Measurements from ENCODE around the gene CDSN. TPM values are rescaled to one million over a fixed set of nuclear protein-coding genes. Genes with fewer than 3 reads are reported as not detected.

The CDSN gene
- total RNA-seq, 1 experiment from 2014 or later = 0.12 TPM

DNA sequence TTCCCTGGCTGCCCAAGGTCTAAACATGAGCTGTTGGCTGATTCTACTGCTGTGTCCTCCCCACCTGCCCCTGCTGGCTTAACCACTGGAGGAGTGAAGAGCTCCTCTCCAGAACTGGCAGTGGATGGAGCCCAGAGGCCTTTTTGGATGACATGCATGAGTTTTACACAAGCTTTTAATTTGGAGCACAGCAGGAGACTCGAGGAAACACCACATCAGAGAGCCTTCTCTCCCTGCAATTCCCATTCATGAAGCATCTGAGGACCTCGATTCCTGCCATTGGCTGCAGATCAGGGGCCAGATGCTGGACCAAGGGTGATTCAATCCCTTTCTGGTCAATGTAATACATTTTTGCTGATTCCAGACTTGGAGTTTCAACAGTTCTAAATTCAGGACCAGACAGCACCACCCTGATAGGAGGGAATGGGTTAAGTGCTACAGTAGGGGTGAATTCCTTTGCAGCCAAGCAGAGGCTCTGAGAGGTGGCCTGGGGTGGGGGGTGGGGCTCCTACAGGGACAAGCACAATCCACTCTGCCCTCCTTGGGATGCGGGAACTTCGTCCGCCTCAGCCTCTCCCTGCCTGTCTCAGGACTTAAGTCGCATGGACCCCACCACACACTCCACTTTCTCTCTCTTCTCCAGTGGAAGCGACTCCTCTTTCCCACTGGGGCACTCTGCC lies 6.2 kb downstream of the CDSN start:
- DNase-seq (ENCODE audit: low read depth, low spot score) = no peak
- TF ChIP-seq EZH2 (IDR thresholded peaks at IDR 0.05) = no peak
- TF ChIP-seq SIN3A (IDR thresholded peaks at IDR 0.05; ENCODE audit: low read depth) = no peak
- no peak for TF ChIP-seq YY1 (IDR thresholded peaks at IDR 0.05; ENCODE audit: extremely low read depth, insufficient replicate concordance, low read depth, low read length)
- TF ChIP-seq CEBPB (IDR thresholded peaks at IDR 0.05; ENCODE audit: low read depth) = no peak
- TF ChIP-seq SRF (IDR thresholded peaks at IDR 0.05; ENCODE audit: low read depth) = no peak
- TF ChIP-seq RAD21 (IDR thresholded peaks at IDR 0.05; ENCODE audit: low read depth) = no peak
- no peak for TF ChIP-seq ELF1 (IDR thresholded peaks at IDR 0.05; ENCODE audit: borderline replicate concordance, low read depth)
- TF ChIP-seq SP1 (IDR thresholded peaks at IDR 0.05; ENCODE audit: low read depth) = no peak
- TF ChIP-seq, protein P1, sequence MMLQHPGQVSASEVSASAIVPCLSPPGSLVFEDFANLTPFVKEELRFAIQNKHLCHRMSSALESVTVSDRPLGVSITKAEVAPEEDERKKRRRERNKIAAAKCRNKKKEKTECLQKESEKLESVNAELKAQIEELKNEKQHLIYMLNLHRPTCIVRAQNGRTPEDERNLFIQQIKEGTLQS (IDR thresholded peaks at IDR 0.05) = no peak
- no peak for TF ChIP-seq POLR2AphosphoS5 (IDR thresholded peaks at IDR 0.05; ENCODE audit: low read depth, low read length)
- TF ChIP-seq POLR2A (IDR thresholded peaks at IDR 0.05; ENCODE audit: borderline replicate concordance, extremely low read depth, insufficient read depth, insufficient read length) = no peak
- TF ChIP-seq EGR1 (IDR thresholded peaks at IDR 0.05; ENCODE audit: low read depth) = no peak
- no peak for TF ChIP-seq ZNF274 (IDR thresholded peaks at IDR 0.05; ENCODE audit: low read depth, low read length)
- TF ChIP-seq, protein P2, sequence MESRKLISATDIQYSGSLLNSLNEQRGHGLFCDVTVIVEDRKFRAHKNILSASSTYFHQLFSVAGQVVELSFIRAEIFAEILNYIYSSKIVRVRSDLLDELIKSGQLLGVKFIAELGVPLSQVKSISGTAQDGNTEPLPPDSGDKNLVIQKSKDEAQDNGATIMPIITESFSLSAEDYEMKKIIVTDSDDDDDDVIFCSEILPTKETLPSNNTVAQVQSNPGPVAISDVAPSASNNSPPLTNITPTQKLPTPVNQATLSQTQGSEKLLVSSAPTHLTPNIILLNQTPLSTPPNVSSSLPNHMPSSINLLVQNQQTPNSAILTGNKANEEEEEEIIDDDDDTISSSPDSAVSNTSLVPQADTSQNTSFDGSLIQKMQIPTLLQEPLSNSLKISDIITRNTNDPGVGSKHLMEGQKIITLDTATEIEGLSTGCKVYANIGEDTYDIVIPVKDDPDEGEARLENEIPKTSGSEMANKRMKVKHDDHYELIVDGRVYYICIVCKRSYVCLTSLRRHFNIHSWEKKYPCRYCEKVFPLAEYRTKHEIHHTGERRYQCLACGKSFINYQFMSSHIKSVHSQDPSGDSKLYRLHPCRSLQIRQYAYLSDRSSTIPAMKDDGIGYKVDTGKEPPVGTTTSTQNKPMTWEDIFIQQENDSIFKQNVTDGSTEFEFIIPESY (IDR thresholded peaks at IDR 0.05; ENCODE audit: extremely low read depth, insufficient replicate concordance, low read length) = no peak
- TF ChIP-seq, protein P3, sequence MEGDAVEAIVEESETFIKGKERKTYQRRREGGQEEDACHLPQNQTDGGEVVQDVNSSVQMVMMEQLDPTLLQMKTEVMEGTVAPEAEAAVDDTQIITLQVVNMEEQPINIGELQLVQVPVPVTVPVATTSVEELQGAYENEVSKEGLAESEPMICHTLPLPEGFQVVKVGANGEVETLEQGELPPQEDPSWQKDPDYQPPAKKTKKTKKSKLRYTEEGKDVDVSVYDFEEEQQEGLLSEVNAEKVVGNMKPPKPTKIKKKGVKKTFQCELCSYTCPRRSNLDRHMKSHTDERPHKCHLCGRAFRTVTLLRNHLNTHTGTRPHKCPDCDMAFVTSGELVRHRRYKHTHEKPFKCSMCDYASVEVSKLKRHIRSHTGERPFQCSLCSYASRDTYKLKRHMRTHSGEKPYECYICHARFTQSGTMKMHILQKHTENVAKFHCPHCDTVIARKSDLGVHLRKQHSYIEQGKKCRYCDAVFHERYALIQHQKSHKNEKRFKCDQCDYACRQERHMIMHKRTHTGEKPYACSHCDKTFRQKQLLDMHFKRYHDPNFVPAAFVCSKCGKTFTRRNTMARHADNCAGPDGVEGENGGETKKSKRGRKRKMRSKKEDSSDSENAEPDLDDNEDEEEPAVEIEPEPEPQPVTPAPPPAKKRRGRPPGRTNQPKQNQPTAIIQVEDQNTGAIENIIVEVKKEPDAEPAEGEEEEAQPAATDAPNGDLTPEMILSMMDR (IDR thresholded peaks at IDR 0.05 in 2 of 3, conservative IDR thresholded peaks at IDR 0.05 in 1 of 3; ENCODE audit: borderline replicate concordance in 1 of 3, insufficient read depth in 1 of 3, low read depth in 2 of 3, low read length in 2 of 3) = no peak
- no peak for TF ChIP-seq REST (IDR thresholded peaks at IDR 0.05; ENCODE audit: low read depth)
- no peak for TF ChIP-seq CBX3 (IDR thresholded peaks at IDR 0.05; ENCODE audit: low read depth)
- TF ChIP-seq FOSL1 (IDR thresholded peaks at IDR 0.05; ENCODE audit: low read depth) = no peak
- TF ChIP-seq ZFX (IDR thresholded peaks at IDR 0.05) = no peak
- BruUV-seq (replicated peaks) = no TSS peak
- Histone ChIP-seq H3K27ac (ENCODE audit: low read depth, low read length) (peak overlapping the region; percentile 83), H3K4me2 (ENCODE audit: low read length) (peak overlapping the region; percentile 92), H3K9me2 (ENCODE audit: insufficient read depth) (no peaks in the 10 kb centered on the region), H3K9me3 (ENCODE audit: control insufficient read depth in 1 of 2, insufficient read depth in 1 of 2, low read depth in 1 of 2, low read length in 2 of 2) (no peaks in the 10 kb centered on the region), H3K4me3 (replicated peaks in 1 of 2; ENCODE audit: low read depth in 1 of 2, low read length in 2 of 2) (peak overlapping the region; percentile 51 to 64), H3K36me3 (ENCODE audit: control insufficient read depth in 1 of 2, insufficient read depth in 2 of 2, low read length in 2 of 2) (no peaks in the 10 kb centered on the region), H3K79me2 (ENCODE audit: insufficient read depth, low read length) (peaks cover 8% of the 10 kb centered on the region; the same call in 1 of the 2 replicates), H3K9ac (ENCODE audit: low read length) (peak overlapping the region; percentile 73), H3K4me1 (ENCODE audit: control insufficient read depth in 1 of 2, insufficient read depth in 2 of 2, low read length in 2 of 2) (peaks cover 29 to 51% of the 10 kb centered on the region in 2 experiments), H4K20me1 (ENCODE audit: insufficient read depth) (no peaks in the 10 kb centered on the region), H3K27me3 (ENCODE audit: insufficient read depth, low read length) (no peaks in the 10 kb centered on the region), H2AFZ (ENCODE audit: low read depth, low read length, poor library complexity, severe bottlenecking) (peak overlapping the region; percentile 43)
- peak; percentile 39 for ATAC-seq
- ChIA-PET CTCF (interaction anchor here (0.7 to 2.6 kb wide), 13 partner anchors 11 to 292 kb away, joined by 3 to 21 read pairs (median 3); partner anchors contain the start of gene PSORS1C2), RAD21 (ENCODE audit: low non-redundant PET in 1 of 2, low total read pairs in 2 of 2, uncharacterized antibody in 2 of 2, unreplicated experiment in 2 of 2) (interaction anchor here (0.6 to 1.5 kb wide), 5 partner anchors 11 to 34 kb away, joined by 3 to 6 read pairs (median 5); no protein-coding TSS in a partner anchor), POLR2A (interaction anchor here (0.6 to 2.8 kb wide), 11 partner anchors 10 to 517 kb away, joined by 3 to 11 read pairs (median 5); partner anchors contain the start of gene MICA)
- intact Hi-C loops (cut with micrococcal nuclease) = loop anchor here (1.0 kb wide), 1 partner anchor 12 kb away; no protein-coding TSS in a partner anchor
